Activated naive CD4-positive, alpha-beta T cell treated with Interleukin-2 at 50 U/mL for 16 hours (primary cell): ENCODE measurements around the gene TRAPPC10.

ENCODE experiments used
- DNase-seq: peaks from one replicate; pipeline ENCODE4 v3.0.0-alpha.2; 2020

TRAPPC10 gene

DNA sequence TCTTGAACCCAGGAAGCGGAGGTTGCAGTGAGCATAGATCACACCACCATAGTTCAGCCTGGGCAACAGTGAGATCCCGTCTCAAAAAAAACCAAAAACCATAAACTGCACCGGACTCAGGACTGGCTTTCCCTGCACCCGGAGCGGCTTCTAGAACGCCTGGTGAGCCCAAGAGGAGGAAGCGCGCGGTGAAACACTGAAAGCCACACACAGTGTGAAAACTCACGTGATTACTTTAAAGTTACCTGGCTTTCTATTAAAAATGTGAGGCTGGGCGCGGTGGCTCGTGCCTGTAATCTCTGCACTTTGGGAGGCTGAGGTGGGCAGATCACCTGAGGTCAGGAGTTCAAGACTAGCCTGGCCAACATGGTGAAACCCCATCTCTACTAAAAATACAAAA, 7.0 kb upstream of the TRAPPC10 start:
- DNase-seq: no peak

- DNase-seq: no peak
Observed at GRCh38 chr21:44005593-44005992, 6.5 kb upstream of the TRAPPC10 start.

DNA sequence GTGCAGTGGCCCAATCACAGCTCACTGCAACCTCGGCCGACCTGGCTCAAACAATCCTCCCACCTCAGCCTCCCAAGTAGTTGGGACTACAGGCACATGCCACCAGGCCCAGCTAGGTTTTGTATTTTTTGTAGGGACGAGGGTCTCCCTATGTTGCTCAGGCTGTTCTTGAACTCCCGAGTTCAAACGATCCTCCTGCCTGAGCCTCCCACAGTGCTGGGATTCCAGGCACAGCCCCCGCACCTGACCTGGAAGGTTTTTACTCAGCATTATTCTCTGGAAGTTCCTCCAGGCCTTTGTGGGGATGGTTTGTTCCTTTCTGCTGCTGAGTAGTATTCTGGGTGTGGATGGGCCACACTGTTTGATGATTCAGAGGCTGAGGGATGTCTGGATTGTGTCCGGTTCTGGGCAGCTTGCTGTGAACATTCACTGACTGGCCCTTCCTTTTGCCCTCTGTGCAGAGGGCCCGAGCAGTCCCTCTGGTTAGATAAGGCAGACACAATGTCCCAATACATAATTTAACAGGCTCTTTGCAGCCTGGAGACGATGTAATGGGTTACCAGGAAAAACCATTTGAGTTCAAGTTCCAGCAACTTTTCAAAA, 6.0 kb upstream of the TRAPPC10 start:
- no peak for DNase-seq

DNA sequence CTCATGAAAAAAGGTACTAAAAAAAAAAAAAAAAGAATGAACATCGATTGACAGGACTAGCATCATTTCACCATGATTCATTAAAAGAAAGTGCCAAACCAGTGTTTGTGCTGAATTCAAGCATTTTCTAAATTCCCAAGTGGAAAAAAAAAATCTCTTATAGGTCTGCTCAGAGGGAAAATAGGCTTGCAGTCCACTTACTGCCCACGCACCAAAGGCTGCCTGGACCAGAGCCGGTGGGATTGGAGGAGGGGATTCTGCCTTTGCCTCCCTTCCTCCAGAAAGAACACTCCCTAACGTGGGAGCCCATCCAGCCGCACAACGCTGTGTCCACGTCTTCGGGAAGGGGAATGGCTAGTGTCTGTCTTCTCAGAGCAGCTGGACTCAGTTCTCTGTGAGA, 5.5 kb upstream of the TRAPPC10 start:
- no peak for DNase-seq

- no peak for DNase-seq
Observed at GRCh38 chr21:44010429-44010828, 1.7 kb upstream of the TRAPPC10 start.

GRCh38 chr21:44011123-44011522, 986 bp upstream of the TRAPPC10 start:
- no peak for DNase-seq

DNA sequence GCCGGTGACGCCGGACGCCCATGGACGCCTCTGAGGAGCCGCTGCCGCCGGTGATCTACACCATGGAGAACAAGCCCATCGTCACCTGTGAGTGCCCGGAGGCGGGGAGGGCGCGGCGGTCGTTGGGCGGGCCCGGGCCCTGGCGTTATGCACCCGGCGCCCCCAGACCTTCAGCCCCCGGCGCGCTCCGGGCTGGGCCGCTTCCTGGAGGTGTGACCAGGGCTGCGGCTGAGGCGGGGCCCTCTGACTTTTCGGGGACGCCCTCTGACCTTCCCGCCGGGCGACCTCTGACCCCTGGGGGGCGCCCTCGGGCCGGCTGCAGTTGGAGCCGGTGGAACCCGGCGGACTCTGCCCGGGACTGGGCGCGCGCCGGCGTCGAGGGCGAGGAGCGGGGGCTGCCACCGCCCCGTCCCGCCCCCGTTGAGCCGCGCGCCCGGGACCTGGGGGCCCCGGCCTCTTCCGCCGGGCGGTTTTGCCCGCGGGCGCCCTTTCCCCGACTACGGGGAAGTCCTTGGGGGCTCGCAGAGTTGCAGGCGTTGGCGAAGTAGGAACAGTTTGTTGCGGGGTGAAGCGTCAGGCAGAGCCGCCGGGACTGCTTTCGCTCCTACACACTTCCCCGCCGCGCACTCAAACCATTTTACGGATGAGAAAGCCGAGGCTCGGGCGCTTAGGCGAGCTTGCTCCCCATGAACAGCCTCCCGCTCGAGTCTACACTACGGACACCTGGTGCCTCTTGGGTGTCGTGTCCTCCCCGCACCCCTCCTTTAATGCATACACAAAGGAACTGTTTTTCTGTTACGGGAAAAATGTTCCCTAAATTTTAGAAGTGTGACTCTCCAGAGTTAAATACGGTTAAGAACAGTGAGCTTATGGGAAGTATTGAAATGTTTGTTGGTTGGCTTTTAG, 618 bp downstream of the TRAPPC10 start:
- DNase-seq: peak; percentile 83

GRCh38 chr21:44013380-44014088, 1.4 kb downstream of the TRAPPC10 start:
- peak; percentile 51 for DNase-seq

GRCh38 chr21:44017601-44018000, 5.5 kb downstream of the TRAPPC10 start:
- DNase-seq: no peak

DNA sequence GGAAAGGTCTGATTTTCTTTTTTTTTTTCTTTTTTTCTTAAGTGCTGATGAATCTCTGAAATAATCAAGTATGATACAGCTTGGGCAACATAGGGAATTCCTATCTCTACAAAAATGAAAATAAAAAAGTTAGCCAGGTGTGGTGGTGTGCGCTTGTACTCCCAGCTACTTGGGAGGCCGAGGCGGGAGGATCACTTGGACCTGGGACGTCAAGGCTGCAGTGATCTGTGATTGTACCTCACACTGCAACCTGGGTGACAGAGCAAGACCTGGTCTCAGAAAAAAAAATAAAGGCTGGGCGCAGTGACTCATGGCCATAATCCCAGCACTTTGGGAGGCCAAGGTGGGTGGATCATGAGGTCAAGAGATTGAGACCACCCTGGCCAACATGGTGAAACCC, 6.0 kb downstream of the TRAPPC10 start:
- no peak for DNase-seq

GRCh38 chr21:44018813-44019567, 6.9 kb downstream of the TRAPPC10 start:
- DNase-seq: no peak

DNA sequence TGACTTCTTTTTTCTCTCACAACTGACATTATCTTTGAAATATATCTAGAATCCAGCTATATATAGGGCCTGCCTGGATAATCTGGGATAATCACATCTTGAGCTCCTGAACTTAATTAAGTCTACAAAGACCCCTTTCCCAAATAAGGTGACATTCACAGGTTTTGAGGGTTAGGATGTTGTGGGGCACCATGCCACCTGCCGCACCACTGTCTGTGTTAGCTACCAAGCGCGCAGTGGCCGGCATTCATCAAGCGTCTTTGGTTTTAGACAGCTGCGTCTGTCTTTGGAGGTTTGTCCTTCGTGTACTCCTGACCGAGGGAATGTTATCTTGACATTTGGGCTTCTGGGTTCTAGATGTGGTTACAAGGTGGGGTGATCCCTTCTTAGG, 7.5 kb downstream of the TRAPPC10 start:
- DNase-seq: no peak

GRCh38 chr21:44020551-44020950, 8.4 kb downstream of the TRAPPC10 start:
- DNase-seq: no peak

DNA sequence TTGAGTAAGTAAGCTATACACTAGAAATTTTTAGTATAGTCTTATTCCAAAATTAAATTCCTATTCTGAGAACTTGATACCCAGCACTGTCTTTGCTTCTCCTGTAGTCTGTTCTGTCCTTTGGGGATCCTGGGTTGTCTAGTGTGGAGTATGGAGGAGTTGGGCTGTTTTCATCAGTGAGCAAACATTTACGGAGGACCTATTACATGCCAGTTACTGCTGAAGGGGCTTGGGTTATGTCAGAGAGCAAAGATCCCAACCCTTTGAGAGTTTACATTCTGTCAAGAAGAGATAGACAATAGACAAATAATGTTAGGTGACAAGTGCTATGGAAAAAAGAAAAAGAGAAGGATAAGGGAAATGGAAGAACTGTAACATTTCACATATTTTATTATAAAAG, 9.0 kb downstream of the TRAPPC10 start:
- DNase-seq: no peak

DNA sequence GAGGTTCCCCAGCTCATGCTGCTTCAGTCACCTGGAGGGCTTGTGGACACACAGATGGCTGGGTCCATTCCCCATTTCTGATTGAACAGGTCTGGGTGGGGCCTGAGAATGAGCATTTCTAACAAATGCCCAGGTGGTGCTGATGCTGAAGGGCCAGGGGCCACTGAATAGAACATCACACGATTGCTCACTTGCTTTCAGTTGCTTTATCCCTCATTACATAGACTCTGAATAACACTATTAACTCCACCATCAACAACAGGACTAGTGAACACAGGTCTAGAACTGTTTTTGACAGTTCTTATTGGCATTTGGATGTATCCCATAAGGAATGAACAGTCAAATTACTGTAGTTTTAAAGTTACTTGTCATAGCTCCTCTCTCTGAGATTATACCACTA, 12.1 kb downstream of the TRAPPC10 start:
- DNase-seq: no peak

DNA sequence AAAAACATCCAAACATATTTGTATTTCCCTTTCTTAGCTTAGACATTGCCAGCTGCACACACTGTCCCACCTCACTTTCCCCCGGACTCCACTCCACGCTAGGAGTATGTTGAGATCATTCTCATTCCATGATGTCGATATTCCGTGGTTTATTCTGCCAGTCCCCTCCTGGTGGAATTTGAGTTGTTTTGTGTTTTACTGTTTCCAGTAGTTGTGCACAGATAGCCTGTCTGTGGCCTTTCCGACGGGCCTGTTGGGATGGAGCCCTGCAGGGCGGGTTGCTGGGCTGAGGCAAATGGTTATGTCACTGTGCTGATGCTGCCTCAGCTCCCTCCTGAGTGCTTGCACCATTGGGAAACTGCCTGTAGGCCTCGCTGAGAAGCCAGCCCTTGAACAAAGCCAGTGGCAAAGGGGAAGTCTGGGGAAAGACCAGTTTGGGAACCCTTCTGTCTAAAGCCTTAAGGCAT, 12.8 kb downstream of the TRAPPC10 start:
- no peak for DNase-seq

DNA sequence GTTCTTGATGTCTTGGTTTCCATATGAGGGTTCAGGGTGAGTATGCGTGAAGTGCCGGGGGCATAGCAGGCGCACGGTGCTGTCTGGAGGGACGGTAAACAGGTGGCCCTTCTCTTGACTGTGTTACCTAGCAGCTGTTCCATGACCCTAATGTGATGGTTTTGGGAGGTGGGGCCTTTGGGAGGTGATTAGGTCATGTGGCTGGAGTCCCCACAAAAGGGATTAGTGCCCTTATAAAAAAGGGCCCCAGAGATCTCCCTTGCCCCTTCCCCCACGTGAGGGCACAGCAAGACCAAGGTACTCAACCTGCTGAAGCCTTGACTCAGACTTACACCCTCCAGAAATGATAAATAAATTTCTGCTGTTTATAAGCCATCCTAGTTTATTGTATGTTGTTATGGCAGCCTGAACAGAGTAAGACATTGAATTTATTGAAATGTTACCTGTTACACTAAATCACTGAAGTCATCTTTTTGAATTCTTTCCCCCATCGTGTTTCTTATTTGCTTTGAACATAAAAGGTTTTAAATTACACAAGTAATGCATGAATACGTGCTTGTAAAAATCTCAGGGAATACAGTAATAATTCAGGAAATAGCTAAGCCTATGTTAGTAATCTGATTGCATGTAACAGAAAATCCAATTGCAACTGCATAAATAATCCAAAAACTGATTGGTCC, 15.6 kb downstream of the TRAPPC10 start:
- no peak for DNase-seq

GRCh38 chr21:44028287-44028659, 16.2 kb downstream of the TRAPPC10 start:
- no peak for DNase-seq

DNA sequence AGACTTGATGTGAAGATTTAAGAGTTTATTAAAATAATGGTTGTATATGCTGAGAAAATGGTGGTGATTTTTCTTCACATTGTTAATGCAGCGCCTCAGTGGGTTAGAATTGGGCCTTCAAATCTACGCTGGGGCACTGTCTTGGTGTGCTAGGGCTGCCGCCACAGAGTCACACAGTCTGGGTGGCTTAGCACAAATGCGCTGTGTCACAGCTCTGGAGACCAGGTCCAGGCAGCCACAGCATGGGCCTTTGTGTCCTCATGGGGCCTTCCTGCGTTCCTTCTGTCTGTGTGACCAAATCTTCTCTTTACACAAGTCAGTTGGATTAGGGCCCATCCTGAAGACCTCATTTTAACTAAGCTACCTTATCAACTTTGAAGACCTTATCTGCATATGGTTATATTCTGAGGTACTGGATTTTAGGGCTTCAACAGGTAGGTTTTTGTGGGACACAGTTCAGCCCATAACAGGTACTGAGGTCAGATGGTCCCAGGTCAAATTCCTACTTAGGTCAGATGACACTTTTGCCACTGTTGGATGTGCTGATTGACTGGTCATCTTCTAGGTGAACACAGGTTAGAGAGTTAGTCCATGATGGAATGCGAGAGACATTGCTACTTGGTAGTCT, 17.5 kb downstream of the TRAPPC10 start:
- DNase-seq: no peak

GRCh38 chr21:44035244-44035643, 23.1 kb downstream of the TRAPPC10 start:
- DNase-seq: no peak

GRCh38 chr21:44038063-44038462, 26.0 kb downstream of the TRAPPC10 start:
- DNase-seq: no peak

DNA sequence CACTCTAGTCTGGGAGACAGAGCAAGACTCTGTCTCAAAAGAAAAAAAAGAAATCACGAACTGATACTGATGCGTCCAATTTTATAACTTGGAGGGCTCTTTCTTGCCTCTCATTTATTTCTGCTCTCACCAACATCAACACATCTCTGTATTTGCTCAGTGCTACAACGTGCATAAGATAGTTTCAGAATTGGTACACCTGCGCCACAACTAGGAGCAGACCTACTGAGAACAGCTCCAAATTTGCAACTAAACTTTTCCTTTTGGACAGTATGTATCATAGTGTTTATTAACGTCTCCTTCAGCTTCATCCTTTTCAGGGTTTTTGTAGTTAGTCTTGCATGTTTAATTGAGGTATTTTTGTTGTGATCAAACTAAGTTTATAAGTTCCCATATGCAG, 27.7 kb downstream of the TRAPPC10 start:
- no peak for DNase-seq
